Neural progenitor cell (in vitro differentiated cells): Measurements from ENCODE around the gene UBE3C. TPM values are rescaled to one million over a fixed set of nuclear protein-coding genes. Genes with fewer than 3 reads are reported as not detected.
"Not testable (repeated sequence)": the region's sequence is repeated elsewhere in the genome, so short reads cannot be mapped to it uniquely, and the experiment has no call there.

Source experiments
- DNase-seq: peaks from one replicate; pipeline ENCODE4 v3.0.0-alpha.2; 2016; ENCODE audit warnings: low spot score
- H2AFZ ChIP-seq: fragments of 200-600 bp; sonication (generic); replicated peaks from 2 replicates; pipeline ENCODE4 v1.6.1; 2016; ENCODE audit warnings: antibody characterized with exemption
- H3F3A ChIP-seq: fragments of 200-600 bp; sonication (generic); 2 replicates; pipeline ENCODE4 v1.6.1; 2016; ENCODE audit warnings: antibody characterized with exemption, low read depth
- H3K27ac ChIP-seq: fragments of 200-600 bp; sonication (generic); 2 replicates; pipeline ENCODE4 v1.5.1; 2016; ENCODE audit warnings: mild to moderate bottlenecking
- H3K27me3 ChIP-seq: fragments of 200-600 bp; sonication (generic); 2 replicates; pipeline ENCODE4 v1.6.1; 2016; ENCODE audit warnings: mild to moderate bottlenecking, moderate library complexity
- H3K36me3 ChIP-seq: fragments of 200-600 bp; sonication (generic); 2 replicates; pipeline ENCODE4 v1.5.1; 2016
- H3K4me1 ChIP-seq: fragments of 200-600 bp; sonication (generic); 2 replicates; pipeline ENCODE4 v1.6.1; 2016; ENCODE audit warnings: mixed run types
- H3K4me2 ChIP-seq: fragments of 200-600 bp; sonication (generic); 2 replicates; pipeline ENCODE4 v1.6.1; 2016
- H3K4me3 ChIP-seq: fragments of 200-600 bp; sonication (generic); 2 replicates; pipeline ENCODE4 v1.5.1; 2016
- H3K79me2 ChIP-seq: fragments of 200-600 bp; sonication (generic); 2 replicates; pipeline ENCODE4 v1.6.1; 2016; ENCODE audit warnings: low read depth
- H3K9ac ChIP-seq: fragments of 200-600 bp; sonication (generic); 2 replicates; pipeline ENCODE4 v1.6.1; 2016
- H3K9me3 ChIP-seq: fragments of 200-600 bp; sonication (generic); 2 replicates; pipeline ENCODE4 v1.5.1; 2016; ENCODE audit warnings: low read depth
- H4K20me1 ChIP-seq: fragments of 200-600 bp; sonication (generic); 2 replicates; pipeline ENCODE4 v1.6.1; 2016; ENCODE audit warnings: low read depth
- H3K27ac Mint-ChIP-seq: 3 replicates; pipeline ENCODE4 v1.8.0; 2021; ENCODE audit warnings: mixed read lengths
- H3K27me3 Mint-ChIP-seq: 2 replicates; pipeline ENCODE4 v1.8.0; 2022; ENCODE audit warnings: low read depth, mild to moderate bottlenecking, inconsistent platforms, moderate library complexity, mixed read lengths; ENCODE audit not compliant: insufficient read depth
- H3K36me3 Mint-ChIP-seq: 3 replicates; pipeline ENCODE4 v1.8.0; 2021; ENCODE audit warnings: mixed read lengths
- H3K4me1 Mint-ChIP-seq: 3 replicates; pipeline ENCODE4 v1.8.0; 2021; ENCODE audit warnings: mixed read lengths
- H3K4me3 Mint-ChIP-seq: 3 replicates; pipeline ENCODE4 v1.8.0; 2021; ENCODE audit warnings: mild to moderate bottlenecking, moderate library complexity, mixed read lengths
- H3K9me3 Mint-ChIP-seq: 3 replicates; pipeline ENCODE4 v1.8.0; 2020; ENCODE audit warnings: mixed read lengths
- EZH2 ChIP-seq: fragments of 200-600 bp; sonication (generic); IDR thresholded peaks from 2 replicates; pipeline ENCODE4 v1.6.1; 2017; ENCODE audit warnings: antibody characterized with exemption, mild to moderate bottlenecking, moderate library complexity
- EZH2phosphoT487 ChIP-seq: fragments of 200-600 bp; sonication (generic); IDR thresholded peaks from 2 replicates; pipeline ENCODE4 v1.6.1; 2017; ENCODE audit warnings: antibody characterized with exemption
- total RNA-seq: library from RNA; depleted of rRNA; stranded (reverse); fragments of >200 nt; gene quantifications from 2 replicates; pipeline ENCODE4 v1.2.3, GENCODE V29; 2015; ENCODE audit warnings: low replicate concordance
- TF ChIP-seq, protein P1 (sequence below): fragments of 200-600 bp; sonication (generic); IDR thresholded peaks from 2 replicates; pipeline ENCODE4 v1.5.1; 2017; ENCODE audit warnings: antibody characterized with exemption, mild to moderate bottlenecking

The UBE3C gene
- total RNA-seq, 1 donor from 2014 or later, result 65.9 TPM

DNA sequence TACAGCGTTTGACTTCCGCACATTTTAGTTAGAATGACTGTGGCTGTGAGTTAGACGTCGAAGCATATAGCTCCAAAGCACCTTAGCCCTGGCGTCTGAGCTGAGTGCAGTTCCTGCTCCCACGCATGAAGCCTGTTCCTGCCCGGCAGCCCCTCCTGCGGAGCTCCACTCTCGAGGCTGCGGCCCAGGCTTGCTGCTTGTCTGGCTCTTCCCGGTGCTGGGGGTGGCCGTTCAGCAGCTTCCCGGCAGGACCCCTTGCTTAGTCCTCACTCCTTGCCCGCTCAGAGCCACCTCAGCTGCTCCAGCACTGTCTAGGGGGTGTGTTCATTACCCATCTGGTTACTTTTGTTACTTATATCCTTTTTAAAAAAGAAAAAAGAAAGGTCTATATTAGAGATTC lies 109.9 kb downstream of the UBE3C start:
- Histone ChIP-seq H3F3A (peaks cover 5% of the 10 kb centered on the region), H3K27ac (no peak overlapping the region), H3K9me3 (no peaks in the 10 kb centered on the region), H4K20me1 (no peaks in the 10 kb centered on the region), H3K9ac (no peak overlapping the region), H3K4me3 (no peak overlapping the region), H3K79me2 (no peaks in the 10 kb centered on the region), H3K36me3 (no peaks in the 10 kb centered on the region), H3K4me2 (no peak overlapping the region), H2AFZ (no peak overlapping the region), H3K27me3 (no peaks in the 10 kb centered on the region), H3K4me1 (no peaks in the 10 kb centered on the region)
- no peak for DNase-seq
- H3K36me3 Mint-ChIP-seq, result peaks cover 13% of the 10 kb centered on the region
- no peaks in the 10 kb centered on the region for H3K4me1 Mint-ChIP-seq
- H3K4me3 Mint-ChIP-seq, result no peak overlapping the region
- no peaks in the 10 kb centered on the region for H3K9me3 Mint-ChIP-seq
- H3K27me3 Mint-ChIP-seq, result no peaks in the 10 kb centered on the region
- TF ChIP-seq EZH2, result no peak
- TF ChIP-seq, protein P1, sequence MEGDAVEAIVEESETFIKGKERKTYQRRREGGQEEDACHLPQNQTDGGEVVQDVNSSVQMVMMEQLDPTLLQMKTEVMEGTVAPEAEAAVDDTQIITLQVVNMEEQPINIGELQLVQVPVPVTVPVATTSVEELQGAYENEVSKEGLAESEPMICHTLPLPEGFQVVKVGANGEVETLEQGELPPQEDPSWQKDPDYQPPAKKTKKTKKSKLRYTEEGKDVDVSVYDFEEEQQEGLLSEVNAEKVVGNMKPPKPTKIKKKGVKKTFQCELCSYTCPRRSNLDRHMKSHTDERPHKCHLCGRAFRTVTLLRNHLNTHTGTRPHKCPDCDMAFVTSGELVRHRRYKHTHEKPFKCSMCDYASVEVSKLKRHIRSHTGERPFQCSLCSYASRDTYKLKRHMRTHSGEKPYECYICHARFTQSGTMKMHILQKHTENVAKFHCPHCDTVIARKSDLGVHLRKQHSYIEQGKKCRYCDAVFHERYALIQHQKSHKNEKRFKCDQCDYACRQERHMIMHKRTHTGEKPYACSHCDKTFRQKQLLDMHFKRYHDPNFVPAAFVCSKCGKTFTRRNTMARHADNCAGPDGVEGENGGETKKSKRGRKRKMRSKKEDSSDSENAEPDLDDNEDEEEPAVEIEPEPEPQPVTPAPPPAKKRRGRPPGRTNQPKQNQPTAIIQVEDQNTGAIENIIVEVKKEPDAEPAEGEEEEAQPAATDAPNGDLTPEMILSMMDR, result no peak
- no peak for TF ChIP-seq EZH2phosphoT487
- no peak overlapping the region for H3K27ac Mint-ChIP-seq

DNA sequence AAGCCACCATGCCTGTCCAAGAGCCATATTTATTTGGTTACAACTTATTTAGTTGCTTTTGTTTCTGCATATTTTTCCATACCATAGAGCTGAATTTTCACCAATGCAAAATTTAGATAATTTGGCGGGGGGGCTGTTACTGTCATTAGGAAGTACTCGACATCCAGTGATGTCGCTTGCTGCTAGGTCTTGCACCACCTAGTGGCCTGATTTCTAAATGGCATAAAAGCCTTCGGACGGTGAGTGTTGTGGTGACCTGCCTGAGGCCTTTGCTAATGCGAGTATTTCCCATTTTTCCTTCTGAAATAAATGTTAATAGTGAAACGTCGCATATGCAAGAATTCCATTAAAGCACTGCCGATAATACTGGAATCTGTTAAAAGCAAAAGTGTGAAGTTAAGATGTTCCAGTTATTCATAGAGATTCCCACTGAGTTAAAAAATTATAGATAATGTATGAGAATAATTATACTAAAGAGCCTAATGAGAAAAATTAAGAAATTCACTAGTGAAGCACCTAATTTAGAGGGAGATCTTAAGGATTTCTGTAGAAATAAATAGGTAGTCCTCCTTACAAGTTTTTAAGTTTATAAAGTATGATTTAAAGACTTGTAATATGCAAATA lies 112.0 kb downstream of the UBE3C start:
- H3K4me3 Mint-ChIP-seq, result no peak overlapping the region
- peak; percentile 72 for DNase-seq

DNA sequence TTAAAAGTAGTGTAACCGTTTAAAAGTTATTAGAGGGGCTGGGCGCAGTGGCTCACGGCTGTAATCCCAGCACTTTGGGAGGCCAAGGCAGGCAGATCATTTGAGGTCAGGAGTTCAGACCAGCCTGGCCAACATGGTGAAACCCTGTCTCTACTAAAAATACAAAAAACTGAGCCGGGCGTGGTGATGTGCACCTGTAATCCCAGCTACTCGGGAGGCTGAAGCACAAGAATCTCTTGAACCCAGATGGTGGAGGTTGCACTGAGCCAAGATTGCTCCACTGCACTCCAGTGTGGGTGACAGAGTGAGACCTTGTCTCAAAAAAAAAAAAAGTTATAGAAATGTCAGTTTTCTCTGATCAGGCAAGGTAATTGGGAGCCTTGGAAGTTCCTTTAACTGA lies 113.1 kb downstream of the UBE3C start:
- not testable (repeated sequence) for H3K4me2 ChIP-seq, DNase-seq, H3K27ac Mint-ChIP-seq, H3K4me3 ChIP-seq, H3K9me3 ChIP-seq, H3K27ac ChIP-seq, H2AFZ ChIP-seq, H3K36me3 ChIP-seq, H3K4me1 ChIP-seq, H3K4me1 Mint-ChIP-seq, H4K20me1 ChIP-seq, H3K9me3 Mint-ChIP-seq, H3K27me3 Mint-ChIP-seq, H3F3A ChIP-seq, H3K79me2 ChIP-seq, H3K4me3 Mint-ChIP-seq, H3K27me3 ChIP-seq, H3K9ac ChIP-seq
- peaks cover 18% of the 10 kb centered on the region for H3K36me3 Mint-ChIP-seq

More for the DNA sequence above, 112.0 kb downstream of the UBE3C start:
- no peak overlapping the region for H3K27ac ChIP-seq
- no peaks in the 10 kb centered on the region for H3K9me3 ChIP-seq
- H3K27me3 Mint-ChIP-seq, result no peaks in the 10 kb centered on the region
- H2AFZ ChIP-seq, result no peak overlapping the region
- TF ChIP-seq, protein P1, result peak; percentile 87
- TF ChIP-seq EZH2phosphoT487, result no peak
- no peaks in the 10 kb centered on the region for H3K4me1 ChIP-seq
- H3K9me3 Mint-ChIP-seq, result no peaks in the 10 kb centered on the region
- no peaks in the 10 kb centered on the region for H3K27me3 ChIP-seq
- no peak overlapping the region for H3K4me2 ChIP-seq
- H3K4me3 ChIP-seq, result no peak overlapping the region
- H3K79me2 ChIP-seq, result no peaks in the 10 kb centered on the region
- H3K4me1 Mint-ChIP-seq, result no peaks in the 10 kb centered on the region
- peaks cover 15% of the 10 kb centered on the region for H3K36me3 Mint-ChIP-seq
- H3F3A ChIP-seq, result peaks cover 5% of the 10 kb centered on the region
- no peak overlapping the region for H3K9ac ChIP-seq
- no peak overlapping the region for H3K27ac Mint-ChIP-seq
- no peaks in the 10 kb centered on the region for H3K36me3 ChIP-seq
- H4K20me1 ChIP-seq, result no peaks in the 10 kb centered on the region

DNA sequence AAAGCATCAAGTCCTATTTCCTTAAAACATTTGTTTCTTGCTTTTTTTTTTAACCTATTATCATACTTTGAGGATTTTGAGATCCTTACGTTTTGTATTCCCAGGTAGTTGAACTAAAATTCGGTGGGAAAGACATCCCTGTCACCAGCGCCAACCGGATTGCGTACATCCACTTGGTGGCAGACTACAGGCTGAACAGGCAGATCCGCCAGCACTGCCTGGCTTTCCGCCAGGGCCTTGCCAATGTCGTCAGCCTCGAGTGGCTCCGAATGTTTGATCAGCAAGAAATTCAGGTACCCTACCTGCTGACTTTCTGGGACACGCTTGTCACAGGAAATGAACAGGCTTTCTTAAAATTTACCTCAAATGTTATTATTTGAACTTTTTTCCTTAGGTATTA lies 115.1 kb downstream of the UBE3C start:
- no peak overlapping the region for H3K27ac ChIP-seq
- no peaks in the 10 kb centered on the region for H3K4me1 Mint-ChIP-seq
- H3K9me3 Mint-ChIP-seq, result no peaks in the 10 kb centered on the region
- no peaks in the 10 kb centered on the region for H4K20me1 ChIP-seq
- DNase-seq, result no peak
- H3K27me3 Mint-ChIP-seq, result no peaks in the 10 kb centered on the region
- no peak overlapping the region for H3K9ac ChIP-seq
- H2AFZ ChIP-seq, result no peak overlapping the region
- TF ChIP-seq, protein P1, result no peak
- TF ChIP-seq EZH2phosphoT487 (no peak), EZH2 (no peak)
- H3K4me1 ChIP-seq, result no peaks in the 10 kb centered on the region
- no peaks in the 10 kb centered on the region for H3K9me3 ChIP-seq
- H3K36me3 Mint-ChIP-seq, result peaks cover 21% of the 10 kb centered on the region
- no peak overlapping the region for H3K27ac Mint-ChIP-seq
- peaks cover 3% of the 10 kb centered on the region for H3K36me3 ChIP-seq
- no peaks in the 10 kb centered on the region for H3K27me3 ChIP-seq
- H3K79me2 ChIP-seq, result no peaks in the 10 kb centered on the region
- H3K4me3 Mint-ChIP-seq, result no peak overlapping the region
- no peak overlapping the region for H3K4me3 ChIP-seq
- peaks cover 5% of the 10 kb centered on the region for H3F3A ChIP-seq
- H3K4me2 ChIP-seq, result no peak overlapping the region

DNA sequence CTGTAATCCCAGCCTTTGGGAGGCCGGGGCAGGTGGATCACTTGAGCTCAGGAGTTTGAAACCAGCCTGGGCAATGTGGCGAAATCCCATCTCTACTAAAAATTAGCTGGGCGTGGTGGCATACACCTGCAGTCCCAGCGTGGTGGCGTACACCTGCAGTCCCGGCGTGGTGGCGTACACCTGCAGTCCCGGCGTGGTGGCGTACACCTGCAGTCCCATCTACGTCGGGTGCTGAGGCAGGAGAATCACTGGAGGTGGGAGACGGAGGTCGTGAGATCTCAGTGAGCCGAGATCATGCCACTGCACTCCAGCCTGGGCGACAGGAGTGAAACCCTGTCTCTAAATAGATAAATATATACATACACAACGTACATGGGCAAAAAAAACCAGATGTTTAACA lies 116.1 kb downstream of the UBE3C start:
- H3K9me3 Mint-ChIP-seq, H3K4me3 Mint-ChIP-seq, H3K79me2 ChIP-seq, H3K27ac ChIP-seq, H3K4me3 ChIP-seq, H3K4me1 Mint-ChIP-seq, H3K27ac Mint-ChIP-seq, H4K20me1 ChIP-seq, H3K9me3 ChIP-seq, H3K27me3 ChIP-seq, H3F3A ChIP-seq, H3K4me1 ChIP-seq, H3K36me3 ChIP-seq, H3K4me2 ChIP-seq, H3K27me3 Mint-ChIP-seq, H3K9ac ChIP-seq, H2AFZ ChIP-seq, DNase-seq: not testable (repeated sequence)
- H3K36me3 Mint-ChIP-seq, result peaks cover 20% of the 10 kb centered on the region
